OCI-LY7 (cell line): ENCODE measurements around the gene SCAP. TPM values are rescaled to one million over a fixed set of nuclear protein-coding genes. Genes with fewer than 3 reads are reported as not detected.

Source experiments
- BruUV-seq: library from RNA; stranded (reverse); fragments of 400-500 nt; replicated peaks from 2 replicates; lab custom pipeline; 2021; lab: Mats Ljungman, UMichigan
- CTCF ChIA-PET: fragments of 300-600 bp; sonication (Branson Sonifier 250); formaldehyde crosslinking; loops from one replicate; lab custom pipeline; 2022; ENCODE audit warnings: antibody characterized with exemption; ENCODE audit not compliant: unreplicated experiment; lab: Charles Lee
- POLR2A ChIA-PET: fragments of 300-600 bp; sonication (Branson Sonifier 250); formaldehyde crosslinking; loops from one replicate; lab custom pipeline; 2022; ENCODE audit warnings: antibody characterized with exemption; lab: Charles Lee
- DNase-seq: peaks from one replicate; pipeline ENCODE4 v3.0.0-alpha.2; 2015; ENCODE audit warnings: low spot score
- H2AFZ ChIP-seq: fragments of 200-600 bp; sonication (generic), shearing (Covaris generic); 2 replicates; pipeline ENCODE4 v1.6.1; 2014; ENCODE audit warnings: mild to moderate bottlenecking, antibody characterized with exemption, low read length, moderate library complexity
- H3K27ac ChIP-seq: fragments of 200-600 bp; sonication (generic); 2 replicates; pipeline ENCODE4 v1.5.1; 2014; ENCODE audit warnings: mixed run types, low read depth, mild to moderate bottlenecking, moderate library complexity, low read length, inconsistent platforms; ENCODE audit not compliant: poor library complexity, severe bottlenecking
- H3K36me3 ChIP-seq: fragments of 200-600 bp; sonication (generic); 2 replicates; pipeline ENCODE4 v1.6.1; 2014; ENCODE audit warnings: mild to moderate bottlenecking, antibody characterized with exemption, low read length, moderate library complexity, mixed read lengths; ENCODE audit not compliant: insufficient read depth
- H3K4me1 ChIP-seq: fragments of 200-600 bp; sonication (generic); 2 replicates; pipeline ENCODE4 v1.5.1; 2014; ENCODE audit warnings: mild to moderate bottlenecking, low read length; ENCODE audit not compliant: insufficient read depth, poor library complexity, severe bottlenecking
- H3K4me2 ChIP-seq: fragments of 200-600 bp; sonication (generic); 2 replicates; pipeline ENCODE4 v1.6.1; 2014; ENCODE audit warnings: mild to moderate bottlenecking, low read length
- H3K4me3 ChIP-seq: fragments of 200-600 bp; sonication (generic); 2 replicates; pipeline ENCODE4 v1.5.1; 2014; ENCODE audit warnings: mild to moderate bottlenecking, low read depth, low read length; ENCODE audit not compliant: poor library complexity, severe bottlenecking
- H3K79me2 ChIP-seq: fragments of 200-600 bp; sonication (generic); 2 replicates; pipeline ENCODE4 v1.6.1; 2016; ENCODE audit warnings: low read depth, mild to moderate bottlenecking, low read length, moderate library complexity, mixed read lengths; ENCODE audit not compliant: insufficient read depth
- H3K9me2 ChIP-seq: fragments of 200-600 bp; sonication (generic); 2 replicates; pipeline ENCODE4 v1.6.1; 2016; ENCODE audit warnings: mild to moderate bottlenecking, low read length, mixed read lengths; ENCODE audit not compliant: insufficient read depth
- H3K9me3 ChIP-seq: fragments of 200-600 bp; sonication (generic); 2 replicates; pipeline ENCODE4 v1.6.1; 2014; ENCODE audit warnings: mild to moderate bottlenecking, mixed run types, low read length, mixed read lengths
- H4K20me1 ChIP-seq: fragments of 200-600 bp; sonication (generic); 2 replicates; pipeline ENCODE4 v1.6.1; 2014; ENCODE audit warnings: mild to moderate bottlenecking, antibody characterized with exemption, low read length, moderate library complexity, mixed read lengths; ENCODE audit not compliant: insufficient read depth
- EZH2phosphoT487 ChIP-seq: fragments of 200-600 bp; sonication (generic); IDR thresholded peaks from 2 replicates; pipeline ENCODE4 v1.6.1; 2018; ENCODE audit warnings: low read depth, borderline replicate concordance, mild to moderate bottlenecking, mixed run types, antibody characterized with exemption, low read length, moderate library complexity, mixed read lengths
- intact Hi-C: fragments of 100-400 bp; cut with micrococcal nuclease; formaldehyde crosslinking; loops from one replicate; pipeline ENCODE4 v1.10.0; 2022; ENCODE audit not compliant: unreplicated experiment
- total RNA-seq, 2 experiments: library from RNA; depleted of rRNA in 1 of 2; stranded (reverse); fragments of >200 nt in 1 of 2; shearing (Covaris generic) in 1 of 2; gene quantifications; 2 replicates each; pipeline ENCODE4 v1.2.3, GENCODE V29; 2014 to 2022
- TF ChIP-seq, protein P1 (sequence below): fragments of 200-600 bp; sonication (generic); conservative IDR thresholded peaks from 2 replicates; pipeline ENCODE4 v1.5.1; 2014; ENCODE audit warnings: mild to moderate bottlenecking, antibody characterized with exemption, low read length, moderate library complexity, mixed read lengths

The SCAP gene
- total RNA-seq, 2 experiments from 2014 or later: 63.7 to 70.5 TPM

GRCh38 chr3:47433796-47434195 is 41.9 kb downstream of the SCAP start:
- H2AFZ ChIP-seq: no peak overlapping the region
- ChIA-PET POLR2A (interaction anchor here (0.5 to 1.2 kb wide), 2 partner anchors 13 to 1653 kb away, joined by 3 to 4 read pairs; no protein-coding TSS in a partner anchor), CTCF (no interaction called here)
- no peaks in the 10 kb centered on the region for H3K9me2 ChIP-seq
- DNase-seq: no peak
- H4K20me1 ChIP-seq: no peaks in the 10 kb centered on the region
- H3K79me2 ChIP-seq: no peaks in the 10 kb centered on the region
- intact Hi-C loops: no loop called here
- no peak overlapping the region for H3K4me2 ChIP-seq
- BruUV-seq: no TSS peak
- no peak overlapping the region for H3K27ac ChIP-seq
- no peak for TF ChIP-seq EZH2phosphoT487
- TF ChIP-seq, protein P1, sequence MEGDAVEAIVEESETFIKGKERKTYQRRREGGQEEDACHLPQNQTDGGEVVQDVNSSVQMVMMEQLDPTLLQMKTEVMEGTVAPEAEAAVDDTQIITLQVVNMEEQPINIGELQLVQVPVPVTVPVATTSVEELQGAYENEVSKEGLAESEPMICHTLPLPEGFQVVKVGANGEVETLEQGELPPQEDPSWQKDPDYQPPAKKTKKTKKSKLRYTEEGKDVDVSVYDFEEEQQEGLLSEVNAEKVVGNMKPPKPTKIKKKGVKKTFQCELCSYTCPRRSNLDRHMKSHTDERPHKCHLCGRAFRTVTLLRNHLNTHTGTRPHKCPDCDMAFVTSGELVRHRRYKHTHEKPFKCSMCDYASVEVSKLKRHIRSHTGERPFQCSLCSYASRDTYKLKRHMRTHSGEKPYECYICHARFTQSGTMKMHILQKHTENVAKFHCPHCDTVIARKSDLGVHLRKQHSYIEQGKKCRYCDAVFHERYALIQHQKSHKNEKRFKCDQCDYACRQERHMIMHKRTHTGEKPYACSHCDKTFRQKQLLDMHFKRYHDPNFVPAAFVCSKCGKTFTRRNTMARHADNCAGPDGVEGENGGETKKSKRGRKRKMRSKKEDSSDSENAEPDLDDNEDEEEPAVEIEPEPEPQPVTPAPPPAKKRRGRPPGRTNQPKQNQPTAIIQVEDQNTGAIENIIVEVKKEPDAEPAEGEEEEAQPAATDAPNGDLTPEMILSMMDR: no peak
- no peaks in the 10 kb centered on the region for H3K4me1 ChIP-seq
- H3K9me3 ChIP-seq: no peaks in the 10 kb centered on the region
- peaks cover 58% of the 10 kb centered on the region for H3K36me3 ChIP-seq
- no peak overlapping the region for H3K4me3 ChIP-seq

DNA sequence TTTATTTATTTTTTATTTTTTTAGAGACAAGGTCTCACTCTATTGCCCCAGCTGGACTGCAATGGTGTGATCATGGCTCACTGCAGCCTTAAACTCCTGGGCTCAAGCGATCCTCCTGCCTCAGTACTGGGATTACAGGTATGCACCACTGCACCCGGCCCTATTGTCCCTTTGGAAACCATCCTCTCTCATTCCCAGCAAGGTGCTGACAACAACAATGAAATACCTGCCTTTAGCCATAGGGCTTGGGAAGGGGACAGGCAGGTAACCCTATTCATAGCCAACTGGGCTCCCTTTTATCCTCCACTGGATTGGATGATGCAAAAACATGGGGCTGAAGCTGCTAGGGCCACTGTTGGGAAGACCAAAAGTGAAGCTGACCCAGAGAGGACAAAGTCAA is 43.1 kb downstream of the SCAP start:
- intact Hi-C loops: no loop called here
- ChIA-PET POLR2A (interaction anchor here (0.6 to 1.2 kb wide), 3 partner anchors 12 to 284 kb away, joined by 3 to 6 read pairs (median 3); no protein-coding TSS in a partner anchor), CTCF (no interaction called here)
- TF ChIP-seq EZH2phosphoT487: no peak
- TF ChIP-seq, protein P1: no peak
- Histone ChIP-seq H3K79me2 (no peaks in the 10 kb centered on the region), H3K4me3 (no peak overlapping the region), H3K4me1 (no peaks in the 10 kb centered on the region), H3K27ac (no peak overlapping the region), H2AFZ (no peak overlapping the region), H4K20me1 (no peaks in the 10 kb centered on the region), H3K36me3 (peaks cover 59% of the 10 kb centered on the region), H3K9me2 (no peaks in the 10 kb centered on the region), H3K4me2 (no peak overlapping the region), H3K9me3 (no peaks in the 10 kb centered on the region)
- no peak for DNase-seq
- BruUV-seq: no TSS peak

DNA sequence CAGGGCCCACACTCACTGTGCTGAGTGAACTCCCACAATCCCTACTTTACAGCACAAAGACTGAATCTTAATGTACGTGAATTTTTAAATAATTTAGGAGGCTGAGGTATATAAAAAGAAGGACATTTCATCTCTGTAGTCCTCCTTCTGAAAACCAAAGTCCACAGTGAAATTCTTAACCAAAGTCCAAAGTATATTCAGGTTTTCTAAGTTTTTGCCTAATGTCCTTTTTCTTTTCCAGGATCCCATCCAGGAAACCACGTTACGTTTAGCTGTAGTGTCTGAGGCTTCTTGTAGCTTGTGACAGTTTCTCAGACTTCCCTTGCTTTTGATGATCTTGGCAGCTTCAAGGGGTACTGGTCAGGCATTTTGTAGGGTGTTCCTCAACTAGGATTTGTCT is 44.5 kb downstream of the SCAP start:
- POLR2A ChIA-PET: no interaction called here
- H2AFZ ChIP-seq: no peak overlapping the region
- BruUV-seq: no TSS peak
- H3K9me2 ChIP-seq: no peaks in the 10 kb centered on the region
- CTCF ChIA-PET: no interaction called here
- no peaks in the 10 kb centered on the region for H3K9me3 ChIP-seq
- H3K4me2 ChIP-seq: no peak overlapping the region
- H3K36me3 ChIP-seq: peaks cover 68% of the 10 kb centered on the region
- no peaks in the 10 kb centered on the region for H4K20me1 ChIP-seq
- TF ChIP-seq, protein P1: no peak
- no peak for TF ChIP-seq EZH2phosphoT487
- DNase-seq: no peak
- no peaks in the 10 kb centered on the region for H3K4me1 ChIP-seq
- no peak overlapping the region for H3K27ac ChIP-seq
- no peak overlapping the region for H3K4me3 ChIP-seq
- intact Hi-C loops: no loop called here
- no peaks in the 10 kb centered on the region for H3K79me2 ChIP-seq
